Measurements from ENCODE around the gene TMEFF2. TPM values are rescaled to one million over a fixed set of nuclear protein-coding genes. Genes with fewer than 3 reads are reported as not detected.

Gene TMEFF2
- total RNA-seq, 1 donor = under 0.01 TPM

DNA sequence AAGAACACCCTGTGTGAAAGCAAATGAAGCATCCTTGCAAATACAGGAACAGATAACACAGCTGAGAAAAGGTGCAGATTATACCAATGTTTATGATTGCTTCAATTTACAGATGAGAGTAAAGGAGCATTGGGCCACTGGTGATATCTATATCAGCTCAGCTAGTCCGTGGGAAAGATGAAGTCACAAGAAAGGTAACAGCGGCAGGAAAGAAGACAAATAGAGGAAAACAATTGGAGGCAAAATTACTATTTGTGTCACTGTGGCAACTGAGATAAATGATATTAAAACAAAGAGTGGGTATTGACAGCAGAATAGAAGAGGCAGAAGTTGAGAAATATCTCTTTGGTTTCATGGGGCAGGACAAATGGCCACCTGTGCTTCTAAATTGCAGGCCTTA, 226.6 kb downstream of the TMEFF2 start:
- Histone ChIP-seq H3K4me3 (ENCODE audit: insufficient read depth, low read length) (no peak overlapping the region), H3K36me3 (ENCODE audit: insufficient read depth, low read length) (no peaks in the 10 kb centered on the region), H4K20me1 (ENCODE audit: insufficient read depth, low read length) (no peaks in the 10 kb centered on the region), H3K9me3 (ENCODE audit: low read depth, low read length) (no peaks in the 10 kb centered on the region), H3K4me2 (ENCODE audit: insufficient read depth, low read length) (no peak overlapping the region), H3K4me1 (ENCODE audit: insufficient read depth, low read length) (no peaks in the 10 kb centered on the region), H3K27ac (ENCODE audit: low read depth, low read length) (no peak overlapping the region), H3K79me2 (ENCODE audit: insufficient read depth, low read length) (no peaks in the 10 kb centered on the region), H2AFZ (ENCODE audit: low read length) (no peak overlapping the region), H3K27me3 (ENCODE audit: insufficient read depth, low read length) (no peaks in the 10 kb centered on the region)
- DNase-seq (ENCODE audit: insufficient read length, low spot score, missing footprints) = no peak
- TF ChIP-seq, protein P1, sequence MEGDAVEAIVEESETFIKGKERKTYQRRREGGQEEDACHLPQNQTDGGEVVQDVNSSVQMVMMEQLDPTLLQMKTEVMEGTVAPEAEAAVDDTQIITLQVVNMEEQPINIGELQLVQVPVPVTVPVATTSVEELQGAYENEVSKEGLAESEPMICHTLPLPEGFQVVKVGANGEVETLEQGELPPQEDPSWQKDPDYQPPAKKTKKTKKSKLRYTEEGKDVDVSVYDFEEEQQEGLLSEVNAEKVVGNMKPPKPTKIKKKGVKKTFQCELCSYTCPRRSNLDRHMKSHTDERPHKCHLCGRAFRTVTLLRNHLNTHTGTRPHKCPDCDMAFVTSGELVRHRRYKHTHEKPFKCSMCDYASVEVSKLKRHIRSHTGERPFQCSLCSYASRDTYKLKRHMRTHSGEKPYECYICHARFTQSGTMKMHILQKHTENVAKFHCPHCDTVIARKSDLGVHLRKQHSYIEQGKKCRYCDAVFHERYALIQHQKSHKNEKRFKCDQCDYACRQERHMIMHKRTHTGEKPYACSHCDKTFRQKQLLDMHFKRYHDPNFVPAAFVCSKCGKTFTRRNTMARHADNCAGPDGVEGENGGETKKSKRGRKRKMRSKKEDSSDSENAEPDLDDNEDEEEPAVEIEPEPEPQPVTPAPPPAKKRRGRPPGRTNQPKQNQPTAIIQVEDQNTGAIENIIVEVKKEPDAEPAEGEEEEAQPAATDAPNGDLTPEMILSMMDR (IDR thresholded peaks at IDR 0.05; ENCODE audit: extremely low read depth, low read depth, low read length) = no peak

DNA sequence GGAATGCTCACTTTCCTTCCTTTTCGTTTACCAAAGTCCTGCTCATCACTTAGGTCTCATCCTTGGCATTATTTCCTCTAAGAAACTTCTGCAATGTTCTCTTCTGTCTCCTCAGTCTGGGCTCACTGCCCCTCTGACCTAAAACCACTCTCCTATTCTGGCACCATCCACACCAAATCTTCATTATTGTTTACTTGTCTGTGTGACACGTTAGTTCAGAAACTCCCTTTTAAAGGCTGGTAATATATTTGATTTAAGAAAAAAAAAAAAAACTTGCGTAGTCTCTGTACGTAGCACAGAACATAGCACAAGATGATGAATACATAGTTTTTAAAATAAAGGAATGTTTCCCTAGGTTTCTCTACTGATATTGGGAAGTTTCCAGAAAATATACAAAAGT, 229.0 kb downstream of the TMEFF2 start:
- Histone ChIP-seq H4K20me1 (ENCODE audit: insufficient read depth, low read length) (no peaks in the 10 kb centered on the region), H3K36me3 (ENCODE audit: insufficient read depth, low read length) (no peaks in the 10 kb centered on the region), H3K4me2 (ENCODE audit: insufficient read depth, low read length) (no peak overlapping the region), H3K27ac (ENCODE audit: low read depth, low read length) (no peak overlapping the region), H3K4me3 (ENCODE audit: insufficient read depth, low read length) (no peak overlapping the region), H3K9me3 (ENCODE audit: low read depth, low read length) (no peaks in the 10 kb centered on the region), H3K79me2 (ENCODE audit: insufficient read depth, low read length) (no peaks in the 10 kb centered on the region), H3K27me3 (ENCODE audit: insufficient read depth, low read length) (no peaks in the 10 kb centered on the region), H3K4me1 (ENCODE audit: insufficient read depth, low read length) (no peaks in the 10 kb centered on the region), H2AFZ (ENCODE audit: low read length) (no peak overlapping the region)
- no peak for DNase-seq (ENCODE audit: insufficient read length, low spot score, missing footprints)
- TF ChIP-seq, protein P1 (IDR thresholded peaks at IDR 0.05; ENCODE audit: extremely low read depth, low read depth, low read length) = no peak

DNA sequence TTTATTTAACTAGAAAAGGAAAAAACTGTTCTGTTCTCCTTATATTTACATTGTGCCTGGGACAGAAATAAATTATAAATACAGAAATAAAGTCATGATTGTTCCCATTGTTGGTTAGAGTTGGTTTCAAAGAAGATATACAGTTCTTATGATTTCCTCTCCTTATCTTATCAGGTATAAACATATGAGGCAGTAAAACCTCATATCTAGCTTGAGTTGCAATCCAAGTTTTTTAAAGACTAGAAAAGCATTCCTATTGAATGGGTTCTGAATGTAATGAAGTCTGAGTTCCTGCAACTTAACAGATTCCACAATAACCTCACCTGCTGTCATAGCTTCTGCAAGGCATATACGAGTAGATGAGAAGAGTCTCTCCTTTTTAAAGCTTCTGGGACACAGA, 233.2 kb downstream of the TMEFF2 start:
- no peak overlapping the region for H3K4me2 ChIP-seq (ENCODE audit: insufficient read depth, low read length)
- no peaks in the 10 kb centered on the region for H3K36me3 ChIP-seq (ENCODE audit: insufficient read depth, low read length)
- H3K79me2 ChIP-seq (ENCODE audit: insufficient read depth, low read length) = no peaks in the 10 kb centered on the region
- no peak overlapping the region for H3K4me3 ChIP-seq (ENCODE audit: insufficient read depth, low read length)
- H3K27ac ChIP-seq (ENCODE audit: low read depth, low read length) = no peak overlapping the region
- no peak overlapping the region for H2AFZ ChIP-seq (ENCODE audit: low read length)
- no peaks in the 10 kb centered on the region for H3K4me1 ChIP-seq (ENCODE audit: insufficient read depth, low read length)
- no peaks in the 10 kb centered on the region for H3K27me3 ChIP-seq (ENCODE audit: insufficient read depth, low read length)
- no peaks in the 10 kb centered on the region for H3K9me3 ChIP-seq (ENCODE audit: low read depth, low read length)
- no peak for DNase-seq (ENCODE audit: insufficient read length, low spot score, missing footprints)
- H4K20me1 ChIP-seq (ENCODE audit: insufficient read depth, low read length) = no peaks in the 10 kb centered on the region
- TF ChIP-seq, protein P1 (IDR thresholded peaks at IDR 0.05; ENCODE audit: extremely low read depth, low read depth, low read length) = no peak

DNA sequence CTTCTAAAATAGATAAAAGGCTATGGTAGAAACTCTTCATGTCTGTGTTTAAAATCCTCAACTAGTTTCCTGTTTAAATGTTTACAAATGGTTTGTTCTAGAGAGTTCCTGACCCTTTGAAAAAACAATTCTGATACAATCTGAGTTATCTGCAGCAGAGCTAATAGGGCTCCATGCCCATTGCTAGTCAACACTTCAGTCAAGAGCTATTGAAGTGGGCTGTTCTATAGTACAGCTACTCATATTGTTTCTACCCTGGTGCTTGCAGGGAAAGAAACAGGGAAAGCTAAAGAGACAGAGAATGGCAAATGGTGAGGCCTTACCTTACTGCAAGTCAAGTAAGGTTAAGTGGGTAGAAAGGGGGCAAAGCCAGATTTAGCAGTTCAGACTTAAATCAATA, 235.5 kb downstream of the TMEFF2 start:
- TF ChIP-seq, protein P1 (IDR thresholded peaks at IDR 0.05; ENCODE audit: extremely low read depth, low read depth, low read length) = no peak
- H2AFZ ChIP-seq (ENCODE audit: low read length) = no peak overlapping the region
- H3K79me2 ChIP-seq (ENCODE audit: insufficient read depth, low read length) = no peaks in the 10 kb centered on the region
- H3K4me1 ChIP-seq (ENCODE audit: insufficient read depth, low read length) = no peaks in the 10 kb centered on the region
- no peak for DNase-seq (ENCODE audit: insufficient read length, low spot score, missing footprints)
- no peak overlapping the region for H3K4me3 ChIP-seq (ENCODE audit: insufficient read depth, low read length)
- no peak overlapping the region for H3K27ac ChIP-seq (ENCODE audit: low read depth, low read length)
- H3K4me2 ChIP-seq (ENCODE audit: insufficient read depth, low read length) = no peak overlapping the region
- H3K27me3 ChIP-seq (ENCODE audit: insufficient read depth, low read length) = no peaks in the 10 kb centered on the region
- H3K9me3 ChIP-seq (ENCODE audit: low read depth, low read length) = no peaks in the 10 kb centered on the region
- no peaks in the 10 kb centered on the region for H3K36me3 ChIP-seq (ENCODE audit: insufficient read depth, low read length)
- H4K20me1 ChIP-seq (ENCODE audit: insufficient read depth, low read length) = no peaks in the 10 kb centered on the region

Measured in osteoblast (primary cell).